ENCODE measurements around the gene CLDN3.

The CLDN3 gene

GRCh38 chr7:73770860-73771670 lies 995 bp upstream of the CLDN3 start:
- DNase-seq = no peak

DNA sequence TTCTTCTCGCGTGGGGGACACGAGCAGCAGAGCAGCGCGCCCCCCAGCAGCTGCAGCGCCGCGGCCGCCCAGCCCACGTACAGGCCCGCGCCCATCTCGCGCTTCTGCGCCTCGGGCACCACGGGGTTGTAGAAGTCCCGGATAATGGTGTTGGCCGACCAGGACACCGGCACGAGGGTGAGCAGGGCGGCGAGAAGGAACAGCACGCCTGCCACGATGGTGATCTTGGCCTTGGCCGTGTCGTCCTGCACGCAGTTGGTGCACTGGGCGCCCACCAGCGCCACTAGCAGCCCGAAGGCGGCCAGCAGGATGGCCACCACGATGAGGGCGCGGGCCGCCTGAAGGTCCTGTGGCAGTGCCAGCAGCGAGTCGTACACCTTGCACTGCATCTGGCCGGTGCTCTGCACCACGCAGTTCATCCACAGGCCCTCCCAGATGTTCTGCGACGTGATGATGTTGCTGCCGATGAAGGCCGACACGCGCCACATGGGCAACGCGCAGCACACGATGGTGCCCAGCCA lies 529 bp downstream of the CLDN3 start:
- DNase-seq = no peak

- DNase-seq = no peak
Observed at GRCh38 chr7:73768641-73769480, 1.2 kb downstream of the CLDN3 start.

- DNase-seq = no peak
Observed at GRCh38 chr7:73766556-73767229, 3.4 kb downstream of the CLDN3 start.

DNA sequence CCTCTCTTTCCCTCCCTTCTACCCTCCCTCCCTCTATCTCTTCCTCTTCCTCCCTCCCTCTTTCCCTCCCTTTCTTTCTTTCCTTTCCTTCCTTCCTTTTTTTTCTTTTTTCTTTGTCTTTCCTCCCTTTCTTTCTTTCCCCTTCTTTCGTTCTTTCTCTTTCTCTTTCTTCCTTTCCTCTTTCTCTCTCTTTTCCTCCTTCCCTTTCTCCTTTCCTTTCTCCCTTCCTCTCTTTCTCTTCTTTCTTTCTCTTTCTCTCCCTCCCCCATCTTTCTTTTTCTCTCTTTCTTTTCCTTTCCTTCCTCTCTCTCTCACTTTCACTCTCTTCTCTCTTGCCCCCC lies 7.4 kb downstream of the CLDN3 start:
- no peak for DNase-seq

DNA sequence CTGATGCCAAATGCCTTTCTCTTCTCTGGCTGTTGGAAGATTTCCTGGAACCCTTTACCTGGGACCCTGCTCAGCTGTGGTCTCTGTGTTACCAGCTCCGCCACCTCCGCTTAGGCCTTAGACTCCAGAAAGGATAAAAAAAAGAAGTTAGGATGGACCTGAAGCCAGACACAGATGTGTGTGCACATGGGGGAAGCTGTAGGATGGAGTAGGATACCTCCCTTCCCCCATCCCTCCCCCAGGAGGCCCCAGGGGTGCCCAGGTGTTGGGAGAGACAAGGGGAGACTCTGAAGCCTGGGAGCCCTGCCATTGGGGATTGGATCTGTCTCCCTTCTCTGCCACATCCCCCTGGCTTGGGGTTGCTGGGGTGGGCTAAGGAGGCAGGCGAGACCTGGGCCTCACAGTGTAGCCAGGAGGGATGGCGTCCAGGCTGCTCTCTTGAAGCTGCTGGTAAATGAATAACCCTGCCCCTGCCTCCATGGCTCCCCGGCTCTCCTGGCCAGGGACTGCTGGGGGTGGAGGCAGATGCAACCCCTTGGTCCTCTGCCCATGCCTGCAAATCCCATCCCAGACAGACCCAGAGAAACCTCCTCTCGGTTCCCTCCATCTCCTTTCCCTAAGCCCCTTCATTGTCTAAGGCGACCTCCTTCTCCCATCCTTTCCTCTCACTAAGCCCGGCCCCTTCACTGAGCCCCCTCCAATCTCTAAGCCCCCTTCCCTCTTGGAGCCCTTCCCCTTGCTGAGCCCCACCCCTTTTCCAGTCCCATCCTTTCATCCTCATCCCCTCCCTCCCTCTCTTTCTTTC lies 8.0 kb downstream of the CLDN3 start:
- DNase-seq = no peak

DNA sequence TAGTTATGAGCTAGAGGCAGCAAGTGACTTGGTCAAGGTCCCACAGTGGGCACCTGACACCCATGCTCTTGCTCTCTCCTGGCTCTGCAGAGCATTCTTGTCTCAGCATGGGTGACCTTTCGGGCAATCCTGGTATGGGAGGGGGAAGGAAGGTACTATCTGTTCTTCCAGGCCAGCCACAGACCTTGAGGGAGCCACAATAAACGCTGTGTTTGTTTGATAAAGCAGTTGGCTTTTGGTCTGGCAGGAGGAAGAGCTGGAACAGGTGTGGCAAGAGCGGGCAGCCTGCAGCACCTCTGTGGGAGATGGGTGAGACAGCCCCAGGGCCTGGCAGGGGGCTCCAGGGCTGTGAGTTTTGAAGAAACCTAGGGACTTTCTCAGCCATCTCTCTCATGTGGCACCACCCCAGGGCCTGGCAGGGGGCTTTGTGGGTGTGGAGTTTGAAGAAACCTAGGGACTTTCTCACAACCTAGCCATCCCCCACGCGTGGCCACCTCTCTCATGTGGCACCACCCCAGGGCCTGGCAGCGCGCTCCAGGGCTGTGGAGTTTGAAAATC lies 11.4 kb downstream of the CLDN3 start:
- no peak for DNase-seq

- DNase-seq = no peak
Observed at GRCh38 chr7:73749931-73750776, 19.9 kb downstream of the CLDN3 start.

DNA sequence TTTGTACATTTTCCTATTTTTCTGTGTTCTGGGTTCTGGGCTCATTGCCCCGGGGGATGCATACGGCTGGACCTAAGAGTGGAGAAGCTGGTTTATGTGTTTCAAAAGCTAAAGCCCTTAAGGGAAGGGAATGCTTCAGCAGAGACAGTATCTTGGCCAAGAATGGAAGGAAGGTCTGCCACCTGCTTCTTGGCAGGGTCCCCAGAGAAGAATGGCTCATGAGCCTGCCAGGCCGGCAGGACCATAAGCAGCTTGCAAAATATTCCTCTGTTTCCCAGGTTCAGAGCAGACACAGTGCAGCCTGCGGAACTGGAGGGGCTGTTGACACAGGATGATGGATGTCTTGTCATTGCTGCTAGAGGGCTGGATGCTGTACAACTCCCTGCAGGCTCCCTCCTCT lies 23.7 kb downstream of the CLDN3 start:
- no peak for DNase-seq

DNA sequence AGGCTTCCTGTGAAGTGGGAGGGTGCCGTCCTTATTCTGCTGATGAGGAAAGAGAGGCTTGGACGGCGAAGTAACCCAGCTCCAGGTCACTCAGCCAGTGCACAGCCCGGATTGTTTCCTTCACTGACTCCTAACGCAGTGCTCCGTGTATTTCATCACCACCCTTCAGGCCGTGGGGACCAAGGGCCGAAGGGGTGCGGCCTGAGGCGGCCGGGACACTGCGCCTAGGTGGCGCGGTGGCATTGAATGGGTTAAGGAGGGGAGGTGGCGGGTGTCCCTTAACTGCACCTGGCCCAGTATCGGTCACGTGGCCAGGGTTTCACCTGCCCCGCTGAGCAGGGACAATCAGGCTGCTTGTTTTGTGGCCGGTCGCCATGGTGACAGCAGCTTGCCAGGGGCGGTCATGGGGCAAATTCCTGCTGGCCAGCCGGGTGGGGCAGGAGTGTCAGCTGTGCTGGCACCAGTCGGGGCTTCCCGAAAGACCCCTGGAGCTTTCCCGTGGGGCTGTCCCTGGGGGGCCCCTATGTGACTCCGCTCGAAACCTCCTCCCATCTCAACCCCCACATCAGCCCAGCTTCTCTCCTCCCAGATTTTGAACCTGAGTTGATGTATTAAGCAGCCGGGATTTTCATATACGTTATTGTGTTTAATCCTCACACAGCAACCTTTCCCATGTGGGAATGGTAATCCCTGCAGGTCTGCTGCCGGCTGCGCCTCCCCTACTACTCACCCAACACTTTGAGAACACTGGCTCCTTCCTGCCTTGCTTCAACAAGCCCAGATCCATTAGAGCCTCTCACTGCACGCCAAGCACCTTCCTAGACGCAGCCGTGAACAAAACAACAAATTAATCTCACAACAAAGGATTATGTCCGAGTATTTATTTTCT lies 27.1 kb downstream of the CLDN3 start:
- peak; percentile 82 for DNase-seq

- DNase-seq = no peak
Observed at GRCh38 chr7:73742338-73742752, 27.7 kb downstream of the CLDN3 start.

DNA sequence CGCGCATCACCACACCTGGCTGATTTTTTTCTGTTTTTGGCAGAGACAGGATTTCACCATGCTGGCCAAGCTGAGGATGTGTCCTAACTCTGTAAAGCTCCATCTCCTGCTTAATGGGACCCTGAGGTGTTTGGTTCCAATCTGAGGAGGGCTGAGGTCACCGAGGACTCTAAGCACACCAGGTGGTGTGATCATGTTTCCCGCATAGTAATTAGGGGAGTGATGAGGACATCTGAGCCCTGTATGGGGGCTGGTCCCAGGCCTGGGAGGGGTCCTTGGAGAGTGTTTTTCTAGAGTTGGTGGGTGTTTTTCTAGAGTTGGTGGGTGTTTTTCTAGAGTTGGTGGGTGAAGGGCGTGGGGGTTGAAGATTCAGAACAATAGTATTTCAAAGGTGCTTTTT lies 28.5 kb downstream of the CLDN3 start:
- peak; percentile 77 for DNase-seq

DNA sequence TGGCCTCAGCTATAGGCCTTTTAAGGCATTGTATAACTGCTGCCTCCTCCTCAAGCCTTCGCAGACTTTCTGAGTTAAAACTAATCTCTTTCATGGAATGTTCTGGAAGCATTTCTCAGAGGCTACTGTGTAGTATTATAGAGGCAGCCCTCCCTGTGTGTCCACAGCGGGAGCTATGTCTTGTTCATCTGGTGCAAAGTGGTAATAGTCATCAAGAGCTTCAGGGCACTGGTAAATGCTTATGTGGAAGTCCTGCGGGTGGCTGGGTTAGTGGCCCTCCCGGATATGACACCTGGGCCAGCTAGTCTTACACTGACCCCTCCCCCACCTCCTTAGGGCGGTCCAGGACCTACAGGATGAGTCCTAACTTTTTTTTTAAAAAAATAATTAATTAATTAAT lies 29.3 kb downstream of the CLDN3 start:
- DNase-seq = no peak

- no peak for DNase-seq
Observed at GRCh38 chr7:73740212-73740611, 29.9 kb downstream of the CLDN3 start.

GRCh38 chr7:73739387-73739767 lies 30.7 kb downstream of the CLDN3 start:
- DNase-seq = no peak

DNA sequence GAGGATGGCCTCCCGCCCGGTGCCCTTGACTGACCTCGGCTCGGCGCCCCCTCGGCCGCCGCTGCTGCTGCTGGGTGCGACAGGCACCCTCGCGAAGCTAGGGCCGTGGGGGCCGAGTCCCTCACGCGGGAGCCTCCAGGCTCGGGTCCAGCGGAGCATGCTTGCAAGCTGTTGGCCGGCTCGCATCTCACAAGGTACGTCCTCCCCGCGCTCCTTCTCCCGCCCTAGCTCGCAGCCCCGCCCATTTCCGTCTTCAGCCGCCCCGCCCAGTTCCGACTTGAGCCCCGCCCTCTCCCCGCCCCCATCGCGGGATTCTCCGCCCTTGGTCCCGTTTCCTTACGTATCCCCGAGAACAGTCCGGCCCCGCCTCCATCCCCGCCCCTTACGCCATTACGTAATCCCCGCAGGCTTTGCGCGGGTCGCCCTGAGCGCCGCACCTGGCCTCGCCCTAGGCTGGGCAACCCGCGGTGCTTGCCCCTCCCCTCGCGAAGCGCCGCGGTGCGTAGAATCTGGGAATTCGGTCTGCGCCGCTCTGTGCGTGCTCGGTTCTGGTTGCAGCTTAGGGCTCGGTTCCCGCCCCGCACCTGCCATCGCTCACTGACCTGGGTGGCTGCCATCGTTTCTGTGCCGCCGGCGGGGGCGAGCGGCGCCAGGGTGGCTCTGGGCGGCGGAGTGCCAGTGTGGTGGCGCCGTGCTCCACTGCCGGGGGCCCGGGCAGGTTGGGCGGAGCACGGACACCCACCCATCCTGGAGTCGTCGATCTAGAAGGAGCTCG lies 31.3 kb downstream of the CLDN3 start, which contains the start of gene ABHD11:
ABHD11 (minus strand) TSS at position 191 of the 775 bp plus-strand sequence; CDS start at position 159, 32 bp downstream.
- DNase-seq = peak; percentile 64

- DNase-seq = no peak
Observed at GRCh38 chr7:73738220-73738611, 31.9 kb downstream of the CLDN3 start.

GRCh38 chr7:73737491-73738219 lies 32.4 kb downstream of the CLDN3 start:
- no peak for DNase-seq

DNA sequence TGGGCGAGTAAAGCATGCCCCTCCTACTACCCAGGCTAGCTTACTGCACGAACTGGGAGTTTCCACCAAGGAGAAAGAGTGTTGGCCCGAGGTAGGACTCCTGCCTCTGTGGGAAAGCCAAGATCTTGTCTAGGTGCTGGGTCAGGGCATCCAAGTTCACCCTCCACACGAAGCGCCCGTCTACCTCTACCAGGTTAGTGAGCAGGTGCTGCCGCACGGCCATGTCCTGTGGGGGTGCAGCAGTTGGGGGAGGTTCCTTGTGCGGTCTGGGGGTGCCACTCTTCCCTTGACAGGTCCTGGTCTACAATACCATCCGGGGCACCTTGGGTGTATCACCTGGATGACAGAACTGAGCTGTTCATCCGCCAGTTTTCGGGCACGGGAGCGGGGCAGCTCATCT lies 33.2 kb downstream of the CLDN3 start:
- no peak for DNase-seq
